Cerebellar cortex (tissue), 1 donor: ENCODE results near the gene PKNOX1.
"Not testable (repeated sequence)": the region's sequence is repeated elsewhere in the genome, so short reads cannot be mapped to it uniquely, and the experiment has no call there.

Source experiments
- DNase-seq: peaks from one replicate; pipeline ENCODE4 v3.0.0-alpha.2; 2015; ENCODE audit warnings: low spot score

The PKNOX1 gene

DNA sequence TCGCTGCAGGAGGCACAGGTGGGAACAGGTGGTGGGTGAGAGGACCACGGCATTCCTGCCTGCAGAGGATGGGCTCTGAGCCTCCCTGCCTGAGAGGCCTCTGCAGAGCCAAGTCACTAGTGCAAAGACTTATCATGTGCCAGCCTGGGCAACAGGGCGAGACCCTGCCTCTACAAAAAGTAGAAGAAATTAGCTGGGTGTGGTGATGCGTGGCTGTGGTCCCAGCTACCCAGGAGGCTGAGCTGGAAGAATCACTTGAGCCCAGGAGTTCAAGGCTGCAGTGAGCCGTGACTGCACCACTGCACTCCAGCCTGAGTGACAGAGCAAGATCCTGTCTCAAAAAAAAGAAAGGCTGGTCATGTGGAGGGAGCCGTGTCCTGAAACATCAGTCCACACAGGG, 46.4 kb downstream of the PKNOX1 start:
- no peak for DNase-seq

DNA sequence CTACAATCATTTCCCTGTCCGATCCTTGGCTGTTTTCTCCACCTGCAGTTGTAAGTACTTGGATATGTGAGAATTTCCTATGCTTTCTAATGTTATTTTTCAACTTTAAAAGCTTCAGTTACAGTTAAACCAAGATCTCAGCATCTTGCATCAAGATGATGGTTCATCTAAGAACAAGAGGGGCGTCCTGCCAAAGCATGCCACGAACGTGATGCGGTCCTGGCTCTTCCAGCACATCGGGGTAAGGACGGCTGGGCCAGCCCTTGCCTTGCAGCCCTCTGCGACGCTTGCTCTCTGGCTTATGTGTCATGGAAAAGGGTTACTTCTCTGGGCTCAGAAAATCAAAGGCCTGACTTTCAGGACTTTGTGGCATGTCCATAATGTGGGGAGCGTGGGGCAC, 46.8 kb downstream of the PKNOX1 start:
- no peak for DNase-seq

DNA sequence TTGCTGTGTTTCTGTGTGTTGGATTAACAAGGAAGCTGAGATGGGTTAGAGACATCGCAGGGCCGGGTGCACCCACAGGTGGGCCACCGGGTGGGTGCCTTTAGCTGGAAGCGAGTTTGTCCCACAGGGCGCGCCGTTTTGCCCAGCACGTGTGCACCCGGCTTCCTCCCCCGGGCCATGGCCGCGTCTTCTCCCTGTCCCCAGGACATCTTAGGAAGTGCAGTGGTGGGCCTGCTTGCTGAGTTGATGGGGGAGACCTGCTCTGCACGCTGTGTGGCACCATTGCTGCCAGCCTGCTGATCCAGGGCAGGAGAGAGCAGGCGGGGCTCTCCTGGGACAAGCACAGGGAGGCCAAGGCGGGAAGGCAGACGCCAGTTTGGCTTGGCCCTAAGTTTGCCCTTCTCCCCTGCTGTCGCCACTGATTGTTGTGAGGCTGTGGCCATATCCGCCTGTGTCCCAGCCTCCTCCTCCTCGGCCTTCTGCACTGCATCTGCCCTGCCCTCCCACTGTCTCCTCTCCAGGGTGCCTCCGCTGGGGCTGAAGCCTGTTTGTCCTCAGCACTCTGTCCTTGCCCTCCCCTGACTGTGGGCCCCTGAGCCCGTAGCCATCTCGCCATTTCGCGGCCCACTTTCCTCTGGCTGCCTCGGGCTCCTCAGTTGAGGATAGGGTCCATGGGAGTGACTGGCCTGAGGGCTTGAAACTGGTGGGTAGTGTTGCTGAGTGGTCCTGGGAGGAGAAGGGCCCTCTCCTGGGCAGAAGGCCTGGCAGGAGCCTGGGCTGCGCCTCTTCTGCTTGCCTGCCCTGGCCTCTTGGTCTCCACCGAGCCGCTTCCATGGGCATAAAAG, 47.6 kb downstream of the PKNOX1 start:
- DNase-seq: no peak

DNA sequence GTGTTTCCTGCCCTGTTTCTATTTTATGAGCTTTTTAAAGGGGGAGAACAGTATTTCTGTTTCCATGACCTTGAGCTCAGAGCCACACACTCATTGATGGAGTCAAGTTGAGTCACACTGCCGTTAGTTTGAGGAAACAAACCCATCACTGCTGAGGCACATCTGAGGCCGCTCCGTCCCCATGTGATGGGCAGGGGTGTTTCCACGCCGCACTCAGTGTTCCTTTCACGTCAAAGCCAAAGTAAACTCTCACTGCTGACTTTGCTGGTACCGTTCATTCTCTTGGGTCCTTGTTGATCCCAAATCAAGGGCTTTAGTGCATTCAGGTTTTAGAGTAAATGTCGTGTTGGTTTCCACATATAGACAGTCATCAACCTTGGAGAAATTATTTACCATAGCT, 48.8 kb downstream of the PKNOX1 start:
- DNase-seq: no peak

DNA sequence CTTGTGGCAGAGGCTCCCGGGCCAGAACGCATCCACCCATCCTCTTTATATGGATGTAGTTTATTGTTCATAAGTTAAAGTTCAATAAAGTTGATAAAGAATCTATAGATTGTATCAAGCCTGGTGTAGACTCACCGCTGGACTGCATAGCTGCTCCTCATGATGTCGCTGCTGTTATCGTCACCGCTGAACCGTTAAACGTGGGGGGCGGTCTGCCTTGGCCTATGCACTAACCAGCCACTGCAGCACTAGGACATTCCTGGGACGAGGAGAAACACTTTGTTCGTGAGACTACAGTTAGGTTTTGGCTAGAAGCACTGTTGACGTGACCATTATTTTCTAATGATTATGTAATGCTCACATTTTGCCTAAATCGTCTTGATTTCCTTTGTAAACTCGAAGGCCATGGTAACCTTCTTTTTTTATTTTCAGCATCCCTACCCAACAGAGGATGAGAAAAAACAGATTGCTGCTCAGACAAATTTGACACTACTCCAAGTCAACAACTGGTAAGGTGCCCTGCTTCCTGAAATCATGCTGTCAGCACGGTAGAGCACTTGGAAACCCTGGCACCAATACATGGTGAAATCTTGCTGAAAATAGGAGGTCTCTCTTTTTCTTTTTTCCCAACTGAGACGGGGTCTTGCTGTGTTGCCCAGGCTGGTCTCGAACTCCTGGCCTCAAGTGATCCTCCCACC, 50.2 kb downstream of the PKNOX1 start:
- peak; percentile 81 for DNase-seq

DNA sequence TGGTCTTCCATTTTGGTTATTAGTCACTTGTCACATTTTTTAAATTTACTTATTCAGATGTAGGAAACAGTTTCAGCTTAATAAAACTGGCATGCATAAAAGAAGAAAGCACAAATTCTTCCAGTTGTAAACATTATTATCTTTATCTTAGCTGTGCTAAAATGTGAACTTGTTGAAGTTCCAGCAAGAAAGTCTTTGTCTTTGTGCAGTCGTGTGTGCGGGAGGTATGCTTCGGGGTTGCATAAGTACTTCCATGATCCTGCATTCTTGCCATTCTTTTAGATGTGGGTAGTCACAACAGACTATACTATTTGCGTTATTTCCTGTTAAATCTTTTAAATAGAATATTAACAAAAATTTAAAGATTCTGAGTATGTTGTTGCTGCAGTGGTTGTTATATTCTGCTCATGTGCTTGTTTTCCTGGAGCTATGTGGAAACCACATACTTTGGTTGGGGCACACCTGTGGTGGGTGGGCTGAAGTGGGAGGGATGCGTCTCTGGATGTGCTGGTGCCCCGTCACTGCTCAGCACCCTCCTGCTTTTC, 51.3 kb downstream of the PKNOX1 start:
- no peak for DNase-seq

DNA sequence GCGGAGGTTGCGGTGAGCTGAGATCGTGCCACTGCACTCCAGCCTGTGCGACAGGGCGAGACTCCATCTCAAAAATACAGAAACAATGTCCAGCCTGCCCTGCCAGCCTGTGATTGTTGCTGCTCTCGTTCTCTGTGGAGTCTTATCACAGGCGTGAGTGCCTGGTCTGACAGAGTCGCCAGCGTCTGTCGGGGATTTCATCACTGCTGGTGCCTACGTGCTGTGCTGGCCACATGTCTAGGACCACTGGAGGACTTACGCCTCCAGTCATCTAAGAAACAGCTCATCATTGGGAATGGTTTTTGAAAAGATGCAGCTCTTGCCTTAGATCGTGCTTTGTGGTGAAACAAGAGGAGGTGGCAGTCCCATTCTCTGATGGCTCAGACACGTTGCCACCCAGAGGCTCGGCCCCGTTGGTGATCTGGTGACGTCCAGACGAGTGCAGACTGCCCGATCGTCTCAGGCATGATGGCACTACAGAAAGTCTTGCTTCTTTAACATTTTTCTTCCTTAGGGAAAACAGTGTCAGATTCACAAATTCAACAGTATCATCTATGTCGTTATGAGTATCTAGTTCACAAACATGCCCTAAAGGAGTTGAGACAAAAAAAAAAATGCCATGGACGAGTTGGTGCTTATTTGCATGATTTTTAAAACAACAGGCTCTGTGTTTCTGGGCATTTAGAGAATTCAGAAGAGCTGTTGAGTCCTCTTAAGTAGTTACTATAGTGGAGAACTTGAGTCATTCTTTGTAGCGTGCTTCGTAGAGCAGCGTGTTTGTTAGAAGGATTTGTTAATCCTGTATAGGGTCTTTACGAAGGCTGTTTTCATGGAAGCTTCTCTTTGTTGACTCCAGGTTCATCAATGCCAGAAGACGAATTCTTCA, 53.7 kb downstream of the PKNOX1 start:
- DNase-seq: no peak

DNA sequence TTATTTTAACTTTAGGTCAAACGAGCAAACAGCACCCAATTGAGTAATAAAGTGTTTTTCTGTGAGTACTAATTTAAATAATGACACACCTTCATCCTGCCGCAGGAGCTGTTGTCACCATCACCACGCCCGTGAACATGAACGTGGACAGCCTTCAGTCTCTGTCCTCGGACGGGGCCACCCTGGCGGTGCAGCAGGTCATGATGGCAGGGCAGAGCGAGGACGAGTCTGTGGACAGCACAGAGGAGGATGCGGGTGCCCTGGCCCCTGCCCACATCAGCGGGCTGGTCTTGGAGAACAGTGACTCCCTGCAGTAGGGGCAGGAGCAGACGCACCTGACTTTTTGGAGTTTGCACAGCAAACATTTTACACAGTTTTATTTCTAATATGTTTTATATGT, 55.4 kb downstream of the PKNOX1 start:
- DNase-seq: no peak

DNA sequence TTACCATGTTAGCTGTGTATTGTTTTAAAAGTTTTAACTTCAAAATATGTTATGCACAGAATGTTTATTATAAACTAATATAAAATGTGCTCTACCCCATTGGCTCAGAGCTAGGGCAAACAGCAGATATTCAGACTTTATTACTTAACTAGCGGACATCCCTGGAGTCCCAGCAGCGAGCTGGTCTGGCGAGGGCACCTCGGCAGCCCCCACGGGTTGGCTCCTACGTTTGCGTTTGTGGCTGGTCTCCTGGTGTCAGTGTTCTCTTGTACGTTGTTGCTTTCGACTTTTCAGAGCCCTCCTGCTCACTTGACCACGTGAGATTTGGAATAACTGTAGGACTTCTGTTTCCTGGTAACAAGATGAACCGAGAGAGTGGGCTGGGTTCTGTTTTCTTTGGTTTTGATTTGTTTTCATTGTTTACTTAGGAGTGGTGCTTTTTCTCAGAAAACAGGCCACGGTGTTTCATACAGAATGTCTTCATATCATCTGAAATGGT, 56.8 kb downstream of the PKNOX1 start:
- no peak for DNase-seq

DNA sequence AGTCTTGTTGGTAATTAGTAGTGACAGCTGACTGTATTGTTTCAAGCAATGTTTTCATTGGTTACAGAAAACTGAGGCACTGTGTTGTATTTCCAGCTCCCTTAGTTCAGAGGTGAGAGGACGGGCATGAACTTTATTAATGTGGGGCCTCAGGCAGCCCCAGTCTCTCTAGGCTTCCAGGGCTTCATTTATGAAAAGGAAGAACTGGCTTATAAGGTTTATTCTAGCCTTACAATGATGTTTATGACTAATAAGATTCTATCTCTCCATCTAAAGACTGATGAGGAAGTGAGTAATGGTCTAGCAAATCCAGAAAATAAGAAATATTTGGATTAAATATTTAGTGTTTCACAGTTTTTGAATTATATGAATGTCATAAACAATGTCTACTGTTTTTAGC, 59.7 kb downstream of the PKNOX1 start:
- DNase-seq: no peak

DNA sequence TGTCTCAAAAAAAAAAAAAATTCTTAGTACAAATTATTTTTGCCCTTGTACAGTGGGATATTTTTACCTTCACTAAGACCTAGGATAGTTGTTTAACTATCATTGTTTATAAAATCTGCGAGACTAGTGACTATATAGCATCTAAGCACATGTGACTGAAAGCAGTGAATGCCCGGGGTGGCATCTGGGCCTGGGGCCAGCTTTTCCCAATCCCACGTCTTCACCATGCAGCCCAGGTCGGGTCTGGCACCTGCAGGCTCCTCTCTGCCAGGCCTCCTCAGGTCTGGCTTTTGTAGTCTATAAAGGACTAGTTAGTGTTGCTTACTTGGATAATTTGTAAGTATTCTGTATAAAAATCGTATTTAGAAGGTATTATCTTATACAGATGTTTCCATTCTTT, 60.5 kb downstream of the PKNOX1 start:
- DNase-seq: no peak

DNA sequence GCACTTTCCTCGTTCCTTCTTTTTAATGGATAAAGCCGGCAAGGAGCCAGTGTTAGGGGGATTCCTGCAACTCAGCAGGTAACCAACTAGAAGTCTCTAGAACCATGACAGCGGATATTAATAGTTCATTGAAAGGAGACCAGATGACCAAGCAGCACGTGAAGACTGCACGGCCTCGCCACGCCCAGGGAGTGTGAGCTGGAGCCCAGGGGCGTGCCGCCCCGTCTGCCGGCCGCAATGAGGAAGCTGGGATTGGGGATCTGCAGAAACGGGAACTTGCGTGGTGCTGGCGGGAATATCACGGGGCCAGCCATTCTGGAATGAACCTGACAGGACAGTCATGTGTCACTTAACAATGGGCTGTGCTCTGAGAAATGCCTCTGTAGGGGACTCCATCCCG, 62.5 kb downstream of the PKNOX1 start:
- not testable (repeated sequence) for DNase-seq

DNA sequence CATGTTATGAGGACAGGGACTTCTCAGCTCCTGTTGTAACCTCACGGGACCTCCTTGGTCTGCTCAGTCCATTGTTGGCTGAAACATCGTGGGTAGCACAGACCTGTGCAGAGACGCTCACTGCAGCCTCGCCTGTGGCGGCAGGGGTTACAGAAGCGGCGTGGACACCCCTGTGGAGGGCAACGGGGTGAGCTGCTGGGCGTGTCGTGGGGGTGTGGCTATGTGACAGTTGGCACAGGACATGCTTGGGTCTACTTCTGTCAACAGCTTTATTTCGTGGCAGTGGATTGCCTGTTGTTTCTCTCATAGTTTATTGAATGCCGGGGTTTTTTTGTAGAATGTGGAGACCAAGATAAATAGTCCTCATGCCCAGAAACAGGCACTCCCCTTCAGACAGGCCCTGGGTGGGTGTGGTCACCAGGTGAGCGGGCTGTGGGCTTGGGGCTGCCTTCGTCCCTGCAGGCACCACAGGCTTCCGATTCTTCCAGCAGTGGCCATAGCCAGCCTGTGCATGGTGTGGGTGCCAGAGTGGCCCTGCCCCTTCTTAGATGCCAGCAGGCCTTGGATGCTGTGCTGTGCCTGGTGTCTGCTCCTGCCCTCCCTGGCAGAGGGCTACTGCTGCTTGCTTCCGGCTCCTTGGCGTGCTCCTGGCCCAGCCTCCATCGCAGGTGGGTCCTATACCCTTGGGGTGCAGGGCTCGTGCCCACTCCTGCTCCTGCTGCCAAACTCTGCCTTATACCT, 63.7 kb downstream of the PKNOX1 start:
- DNase-seq: not testable (repeated sequence)

DNA sequence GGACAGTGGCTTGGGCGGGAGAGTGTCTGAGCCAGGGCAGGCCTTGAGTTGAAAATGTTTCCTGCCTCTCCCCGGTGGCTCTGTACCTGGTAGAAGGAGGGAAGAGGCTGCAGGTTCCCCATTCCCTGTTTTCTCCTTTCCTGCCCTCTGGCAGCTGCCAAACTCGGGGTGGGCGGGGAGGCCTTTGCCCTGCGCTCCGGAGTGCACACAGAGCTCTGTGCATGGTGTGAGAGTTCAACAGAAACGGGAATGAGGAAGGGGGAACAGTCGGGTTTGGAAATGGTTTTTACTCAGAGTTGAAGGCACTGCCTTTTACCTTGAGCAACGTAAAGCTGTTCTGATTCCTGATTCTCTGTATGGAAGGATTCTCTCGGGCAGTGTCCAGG, 64.3 kb downstream of the PKNOX1 start:
- DNase-seq: not testable (repeated sequence)

DNA sequence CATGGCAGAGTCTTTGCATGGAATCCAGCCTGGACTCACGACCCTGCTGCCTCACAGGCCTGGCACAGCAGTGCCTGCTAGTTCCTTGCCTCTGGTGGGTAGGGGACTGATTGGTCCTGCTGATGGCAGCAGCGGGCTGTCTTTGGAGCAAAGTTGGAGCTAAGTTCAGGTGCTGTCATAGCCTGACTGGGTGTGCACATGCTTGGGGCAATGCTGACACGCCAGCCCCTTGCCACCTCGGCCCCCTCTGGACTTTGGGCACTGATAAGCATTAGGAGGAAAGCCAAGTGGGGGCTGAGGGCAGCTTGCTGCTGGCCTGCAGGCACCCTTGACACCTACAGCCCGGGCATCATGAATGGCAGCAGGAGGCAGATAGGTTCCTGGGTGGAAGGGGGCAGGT, 67.8 kb downstream of the PKNOX1 start:
- DNase-seq: not testable (repeated sequence)

DNA sequence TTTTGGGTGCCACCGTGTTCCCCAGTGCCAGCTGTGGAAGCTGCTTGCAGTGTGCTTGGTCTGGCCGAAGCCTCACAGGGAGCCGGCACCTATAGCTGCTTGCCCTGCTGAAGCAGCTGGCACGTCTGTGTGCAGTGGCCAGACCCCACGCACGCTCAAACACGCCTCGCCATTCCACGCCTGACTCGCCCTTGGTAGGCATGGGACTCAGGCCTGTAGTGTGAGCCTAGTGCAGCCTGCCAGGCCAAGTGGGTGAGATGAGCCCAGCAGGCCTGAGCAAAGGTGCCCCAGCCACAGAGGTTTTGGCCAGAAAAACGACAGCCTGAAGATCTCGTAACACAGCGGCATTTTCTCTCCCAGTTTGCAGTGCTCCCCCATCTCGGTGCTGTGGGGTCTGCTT, 68.9 kb downstream of the PKNOX1 start:
- DNase-seq: not testable (repeated sequence)

DNA sequence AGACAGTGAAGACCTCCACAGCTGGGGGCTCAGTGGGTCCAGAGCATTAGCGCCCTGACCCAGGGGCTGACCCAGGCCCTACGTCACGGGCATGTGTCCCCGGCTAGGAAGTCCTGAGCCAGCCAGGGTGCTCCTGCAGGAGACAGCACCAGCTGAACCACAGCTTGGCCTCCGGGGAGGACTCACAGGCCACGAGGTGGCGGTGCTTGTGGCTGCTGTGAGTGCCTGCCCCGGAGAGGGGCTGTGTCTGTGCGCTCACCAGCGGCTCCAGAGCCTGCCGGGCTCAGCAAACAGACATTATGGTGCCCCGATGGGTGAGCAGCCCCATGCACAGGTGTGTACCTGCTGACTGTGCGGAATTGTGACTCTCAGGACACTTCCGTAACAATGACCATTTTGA, 70.2 kb downstream of the PKNOX1 start:
- DNase-seq: not testable (repeated sequence)

DNA sequence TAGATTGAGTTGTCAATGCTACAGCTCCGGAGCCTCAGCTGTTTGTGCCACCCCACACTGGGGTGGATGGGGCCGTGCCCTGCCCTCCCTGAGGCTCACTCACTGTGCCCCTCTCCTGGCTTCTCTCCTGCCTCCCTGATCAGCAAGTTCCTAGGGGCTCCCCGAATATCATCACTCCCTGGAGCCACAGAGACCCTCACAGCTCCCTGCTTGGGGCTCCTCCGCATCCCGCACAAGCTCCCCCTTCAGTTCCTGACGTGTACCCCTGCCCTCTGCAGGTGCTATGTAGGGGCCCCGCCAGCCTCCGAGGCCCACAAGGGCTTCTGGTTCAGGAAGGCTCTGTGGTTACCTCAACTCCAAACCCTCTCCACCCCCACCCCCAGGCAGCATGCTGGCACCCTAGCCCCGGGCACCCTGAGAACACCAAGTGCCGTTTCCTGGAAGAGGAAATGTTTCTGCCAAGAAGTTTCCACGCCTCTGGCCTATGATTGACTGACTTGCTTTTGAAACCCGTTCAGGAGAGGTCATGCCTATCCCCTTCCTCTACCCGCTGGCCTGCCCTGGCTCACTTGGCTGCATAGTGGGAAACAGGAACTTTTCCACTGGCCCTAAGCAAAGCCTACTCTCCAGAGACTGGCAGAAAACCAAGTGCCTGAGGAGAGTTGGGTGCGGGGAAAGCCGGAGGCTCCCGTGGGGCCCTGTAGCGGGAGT, 71.0 kb downstream of the PKNOX1 start:
- DNase-seq: not testable (repeated sequence)

DNA sequence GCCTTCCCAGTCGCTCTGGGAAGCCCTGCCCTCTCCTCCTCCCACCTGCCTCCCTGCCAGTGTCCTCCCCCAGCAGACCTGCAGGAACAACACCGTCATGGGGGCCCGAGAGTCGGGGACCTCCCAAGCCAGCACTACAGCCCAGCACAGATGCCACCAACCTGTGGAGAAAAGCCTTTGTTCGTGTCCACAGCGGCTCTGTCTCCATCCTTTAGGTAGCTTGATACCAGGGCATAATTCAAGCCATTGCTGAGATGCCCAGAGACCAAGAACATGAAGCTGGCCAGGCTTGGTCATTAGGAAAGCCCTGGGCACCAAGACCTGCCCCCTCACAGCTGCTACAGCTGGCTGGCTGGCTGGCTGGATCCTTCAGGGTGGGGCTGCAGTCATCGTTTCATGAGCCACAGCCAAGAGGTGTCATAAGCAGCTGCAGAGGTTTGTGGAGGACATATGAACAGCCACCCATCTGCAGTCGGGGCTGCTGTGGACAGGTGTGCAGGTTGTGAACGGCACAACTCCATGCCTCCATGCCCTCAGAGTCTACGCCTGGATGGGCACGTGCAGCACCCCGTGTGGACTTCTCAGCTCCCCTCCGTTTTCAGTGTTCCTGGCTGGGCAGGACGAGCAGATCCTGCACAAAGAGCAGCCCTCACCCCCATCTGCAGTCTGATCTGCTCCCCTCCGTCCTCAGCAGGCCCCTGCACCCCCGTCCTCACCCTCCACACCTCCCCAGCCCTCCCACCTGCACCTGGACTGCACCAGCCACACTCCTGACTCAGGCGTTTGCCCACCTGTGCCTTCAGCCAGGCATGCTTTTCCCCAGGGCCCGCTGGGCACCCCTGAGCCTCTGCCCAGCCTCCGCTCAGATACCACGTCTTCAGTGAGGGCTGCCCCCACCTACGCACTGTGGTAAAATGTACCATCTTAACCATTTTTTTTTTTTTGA, 71.8 kb downstream of the PKNOX1 start:
- DNase-seq: not testable (repeated sequence)
